Measurements from ENCODE around the gene GAREM1.

GAREM1 gene

GRCh38 chr18:32249147-32249929, 221.3 kb downstream of the GAREM1 start:
- no peaks in the 10 kb centered on the region for H3K4me1 ChIP-seq (ENCODE audit: control insufficient read depth in 2 of 2, insufficient read depth in 1 of 2, low read depth in 1 of 2, low read length in 2 of 2)
- no peak overlapping the region for H3K23ac ChIP-seq (ENCODE audit: low read depth, low read length, poor library complexity)
- no peak overlapping the region for H3K27ac ChIP-seq (replicated peaks; ENCODE audit: low read length)
- DNase-seq (ENCODE audit: low spot score): no peak
- H3K27me3 ChIP-seq (ENCODE audit: control insufficient read depth in 3 of 3, insufficient read depth in 3 of 3, low read depth in 1 of 3, low read length in 3 of 3): no peaks in the 10 kb centered on the region
- H2AK5ac ChIP-seq (ENCODE audit: low read depth, low read length): no peak overlapping the region
- H3K9me3 ChIP-seq (replicated peaks in 1 of 2; ENCODE audit: control insufficient read depth in 2 of 2, insufficient read depth in 1 of 2, low read depth in 1 of 2, low read length in 2 of 2): no peaks in the 10 kb centered on the region
- no peak overlapping the region for H2BK12ac ChIP-seq (ENCODE audit: low read length)
- H3K14ac ChIP-seq (ENCODE audit: low read length): no peak overlapping the region
- 100% methylated on average over 1 of the region's 8 CpGs; no CpG with 5 or more reads in 1 of the 2 donors for WGBS, 2 donors (ENCODE audit: extremely low coverage in 2 of 2, insufficient read length in 2 of 2, insufficient replicate concordance in 1 of 2)
- H4K8ac ChIP-seq (ENCODE audit: low read depth, low read length): no peak overlapping the region
- H3K9ac ChIP-seq (ENCODE audit: low read depth, low read length, poor library complexity): no peak overlapping the region
- H3K4ac ChIP-seq (ENCODE audit: low read length): no peak overlapping the region
- H3K4me3 ChIP-seq (ENCODE audit: low read length in 2 of 2): no peak overlapping the region
- no peak overlapping the region for H2AFZ ChIP-seq (ENCODE audit: low read length)
- H3K79me1 ChIP-seq (ENCODE audit: low read depth, low read length): no peaks in the 10 kb centered on the region
- no peak overlapping the region for H2BK15ac ChIP-seq (ENCODE audit: low read length)
- no peak overlapping the region for H2BK5ac ChIP-seq (ENCODE audit: low read length)
- no peak overlapping the region for H2BK120ac ChIP-seq (ENCODE audit: low read depth, low read length)
- no peak overlapping the region for H3K18ac ChIP-seq (ENCODE audit: low read length)
- no peak overlapping the region for H3K4me2 ChIP-seq (ENCODE audit: insufficient read depth, low read length, poor library complexity, severe bottlenecking)
- no peak overlapping the region for H4K91ac ChIP-seq (ENCODE audit: low read depth, low read length, poor library complexity)
- no peaks in the 10 kb centered on the region for H3K36me3 ChIP-seq (replicated peaks in 1 of 2; ENCODE audit: control insufficient read depth in 2 of 2, insufficient read depth in 2 of 2, low read length in 2 of 2)

DNA sequence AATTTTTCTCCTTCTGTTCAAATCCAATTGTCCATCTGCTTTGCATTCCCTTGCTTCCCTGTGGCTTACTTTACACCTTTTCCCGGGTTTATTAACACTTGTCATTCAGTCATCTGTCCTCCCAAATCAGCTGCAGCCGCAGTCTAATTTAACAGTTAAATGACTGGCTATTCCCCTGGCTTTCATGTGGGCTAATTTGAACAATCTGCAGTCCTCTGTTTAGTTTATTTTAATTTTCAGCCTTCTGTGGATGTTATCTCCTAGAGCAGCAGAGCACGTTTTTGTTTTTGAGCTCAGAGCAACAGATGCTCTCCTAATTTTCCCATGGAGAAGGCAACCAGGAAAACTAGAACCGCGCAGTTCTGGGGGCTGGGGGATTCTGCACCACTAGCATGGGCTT, 225.8 kb downstream of the GAREM1 start:
- Histone ChIP-seq H2BK12ac (ENCODE audit: low read length) (no peak overlapping the region), H2BK120ac (ENCODE audit: low read depth, low read length) (no peak overlapping the region), H3K27ac (replicated peaks; ENCODE audit: low read length) (no peak overlapping the region), H3K9me3 (replicated peaks in 1 of 2; ENCODE audit: control insufficient read depth in 2 of 2, insufficient read depth in 1 of 2, low read depth in 1 of 2, low read length in 2 of 2) (peaks cover 0 to 2% of the 10 kb centered on the region in 2 donors), H3K79me1 (ENCODE audit: low read depth, low read length) (no peaks in the 10 kb centered on the region), H2BK15ac (ENCODE audit: low read length) (no peak overlapping the region), H3K18ac (ENCODE audit: low read length) (no peak overlapping the region), H4K91ac (ENCODE audit: low read depth, low read length, poor library complexity) (no peak overlapping the region), H3K14ac (ENCODE audit: low read length) (no peak overlapping the region), H3K23ac (ENCODE audit: low read depth, low read length, poor library complexity) (no peak overlapping the region), H3K9ac (ENCODE audit: low read depth, low read length, poor library complexity) (no peak overlapping the region), H3K4me2 (ENCODE audit: insufficient read depth, low read length, poor library complexity, severe bottlenecking) (no peak overlapping the region), H2AFZ (ENCODE audit: low read length) (no peak overlapping the region), H3K36me3 (replicated peaks in 1 of 2; ENCODE audit: control insufficient read depth in 2 of 2, insufficient read depth in 2 of 2, low read length in 2 of 2) (no peaks in the 10 kb centered on the region), H3K4ac (ENCODE audit: low read length) (no peak overlapping the region), H4K8ac (ENCODE audit: low read depth, low read length) (no peak overlapping the region), H2BK5ac (ENCODE audit: low read length) (no peak overlapping the region), H3K27me3 (ENCODE audit: control insufficient read depth in 3 of 3, insufficient read depth in 3 of 3, low read depth in 1 of 3, low read length in 3 of 3) (peaks cover 0 to 4% (median 0%) of the 10 kb centered on the region in 3 experiments), H3K4me1 (ENCODE audit: control insufficient read depth in 2 of 2, insufficient read depth in 1 of 2, low read depth in 1 of 2, low read length in 2 of 2) (no peaks in the 10 kb centered on the region), H2AK5ac (ENCODE audit: low read depth, low read length) (no peak overlapping the region), H3K4me3 (ENCODE audit: low read length in 2 of 2) (no peak overlapping the region)
- WGBS, 2 donors (ENCODE audit: extremely low coverage in 2 of 2, insufficient read length in 2 of 2, insufficient replicate concordance in 1 of 2): no CpG with 5 or more reads among the region's 5 CpGs
- DNase-seq (ENCODE audit: low spot score): no peak

DNA sequence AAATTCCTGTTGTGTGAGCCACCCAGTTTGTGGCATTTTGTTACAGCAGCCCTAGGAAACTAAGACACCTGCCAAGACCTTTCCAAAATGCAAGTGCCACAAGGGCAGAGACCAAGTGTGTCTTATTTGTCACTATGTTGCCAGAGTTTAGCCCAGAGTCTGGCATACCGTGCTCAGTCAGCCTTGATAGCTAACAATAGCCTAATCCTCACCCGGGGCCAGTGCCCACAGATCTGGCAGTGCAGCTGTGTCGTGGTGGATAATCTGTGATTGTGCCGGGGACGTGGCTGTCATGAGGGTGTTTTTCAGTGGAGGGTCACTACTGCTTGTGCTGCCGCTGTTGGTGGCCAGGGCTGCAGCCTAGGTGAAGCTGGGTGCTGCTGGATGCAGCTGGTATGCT, 227.3 kb downstream of the GAREM1 start:
- no peak overlapping the region for H2AK5ac ChIP-seq (ENCODE audit: low read depth, low read length)
- no peak overlapping the region for H2BK120ac ChIP-seq (ENCODE audit: low read depth, low read length)
- H3K27ac ChIP-seq (replicated peaks; ENCODE audit: low read length): no peak overlapping the region
- H3K14ac ChIP-seq (ENCODE audit: low read length): no peak overlapping the region
- no peak overlapping the region for H3K4ac ChIP-seq (ENCODE audit: low read length)
- no peak for DNase-seq (ENCODE audit: low spot score)
- H4K8ac ChIP-seq (ENCODE audit: low read depth, low read length): no peak overlapping the region
- H3K4me1 ChIP-seq (ENCODE audit: control insufficient read depth in 2 of 2, insufficient read depth in 1 of 2, low read depth in 1 of 2, low read length in 2 of 2): peaks cover 0 to 2% of the 10 kb centered on the region in 2 donors
- H3K27me3 ChIP-seq (ENCODE audit: control insufficient read depth in 3 of 3, insufficient read depth in 3 of 3, low read depth in 1 of 3, low read length in 3 of 3): peaks cover 0 to 4% (median 0%) of the 10 kb centered on the region in 3 experiments
- H3K79me1 ChIP-seq (ENCODE audit: low read depth, low read length): no peaks in the 10 kb centered on the region
- no peak overlapping the region for H2BK5ac ChIP-seq (ENCODE audit: low read length)
- H3K18ac ChIP-seq (ENCODE audit: low read length): no peak overlapping the region
- no peak overlapping the region for H2AFZ ChIP-seq (ENCODE audit: low read length)
- H4K91ac ChIP-seq (ENCODE audit: low read depth, low read length, poor library complexity): no peak overlapping the region
- H3K36me3 ChIP-seq (replicated peaks in 1 of 2; ENCODE audit: control insufficient read depth in 2 of 2, insufficient read depth in 2 of 2, low read length in 2 of 2): no peaks in the 10 kb centered on the region
- peaks cover 0 to 2% of the 10 kb centered on the region in 2 donors for H3K9me3 ChIP-seq (replicated peaks in 1 of 2; ENCODE audit: control insufficient read depth in 2 of 2, insufficient read depth in 1 of 2, low read depth in 1 of 2, low read length in 2 of 2)
- no peak overlapping the region for H2BK12ac ChIP-seq (ENCODE audit: low read length)
- H3K4me2 ChIP-seq (ENCODE audit: insufficient read depth, low read length, poor library complexity, severe bottlenecking): no peak overlapping the region
- whole genome bisulfite sequencing, 2 donors (ENCODE audit: extremely low coverage in 2 of 2, insufficient read length in 2 of 2, insufficient replicate concordance in 1 of 2): no CpG with 5 or more reads among the region's 6 CpGs
- no peak overlapping the region for H3K9ac ChIP-seq (ENCODE audit: low read depth, low read length, poor library complexity)
- no peak overlapping the region for H2BK15ac ChIP-seq (ENCODE audit: low read length)
- H3K23ac ChIP-seq (ENCODE audit: low read depth, low read length, poor library complexity): no peak overlapping the region
- H3K4me3 ChIP-seq (ENCODE audit: low read length in 2 of 2): no peak overlapping the region

DNA sequence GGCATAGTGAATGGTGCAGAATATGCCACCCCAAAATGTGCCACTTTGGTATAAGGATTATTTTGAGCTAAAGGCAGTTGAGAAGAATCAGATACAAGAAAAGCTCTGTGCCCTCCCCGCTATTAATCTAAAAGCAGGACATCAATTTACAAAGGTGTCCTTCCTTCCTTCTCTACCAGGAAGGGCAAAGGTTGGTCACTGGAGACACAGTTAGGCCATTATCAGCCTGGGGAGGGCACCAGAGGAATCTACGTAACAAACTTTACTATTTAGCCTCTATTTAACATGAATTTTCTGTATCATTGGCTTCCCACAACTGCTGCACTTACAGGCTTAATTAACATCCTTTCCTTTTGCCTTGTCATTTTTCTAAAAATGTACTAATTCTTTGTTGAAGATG, 228.3 kb downstream of the GAREM1 start:
- peaks cover 0 to 2% of the 10 kb centered on the region in 2 donors for H3K9me3 ChIP-seq (replicated peaks in 1 of 2; ENCODE audit: control insufficient read depth in 2 of 2, insufficient read depth in 1 of 2, low read depth in 1 of 2, low read length in 2 of 2)
- no peak overlapping the region for H2AK5ac ChIP-seq (ENCODE audit: low read depth, low read length)
- no peak overlapping the region for H2BK15ac ChIP-seq (ENCODE audit: low read length)
- no peak overlapping the region for H2BK120ac ChIP-seq (ENCODE audit: low read depth, low read length)
- H2BK5ac ChIP-seq (ENCODE audit: low read length): no peak overlapping the region
- peaks cover 0 to 4% (median 0%) of the 10 kb centered on the region in 3 experiments for H3K27me3 ChIP-seq (ENCODE audit: control insufficient read depth in 3 of 3, insufficient read depth in 3 of 3, low read depth in 1 of 3, low read length in 3 of 3)
- H2BK12ac ChIP-seq (ENCODE audit: low read length): no peak overlapping the region
- no peak overlapping the region for H3K14ac ChIP-seq (ENCODE audit: low read length)
- H3K79me1 ChIP-seq (ENCODE audit: low read depth, low read length): no peaks in the 10 kb centered on the region
- no peak overlapping the region for H3K9ac ChIP-seq (ENCODE audit: low read depth, low read length, poor library complexity)
- H3K18ac ChIP-seq (ENCODE audit: low read length): no peak overlapping the region
- no peaks in the 10 kb centered on the region for H3K36me3 ChIP-seq (replicated peaks in 1 of 2; ENCODE audit: control insufficient read depth in 2 of 2, insufficient read depth in 2 of 2, low read length in 2 of 2)
- H3K4me1 ChIP-seq (ENCODE audit: control insufficient read depth in 2 of 2, insufficient read depth in 1 of 2, low read depth in 1 of 2, low read length in 2 of 2): peaks cover 0 to 2% of the 10 kb centered on the region in 2 donors
- H4K91ac ChIP-seq (ENCODE audit: low read depth, low read length, poor library complexity): no peak overlapping the region
- no peak overlapping the region for H3K4me3 ChIP-seq (ENCODE audit: low read length in 2 of 2)
- H3K23ac ChIP-seq (ENCODE audit: low read depth, low read length, poor library complexity): no peak overlapping the region
- WGBS, 2 donors (ENCODE audit: extremely low coverage in 2 of 2, insufficient read length in 2 of 2, insufficient replicate concordance in 1 of 2): no CpG with 5 or more reads among the region's 2 CpGs
- no peak overlapping the region for H2AFZ ChIP-seq (ENCODE audit: low read length)
- H3K4ac ChIP-seq (ENCODE audit: low read length): no peak overlapping the region
- no peak for DNase-seq (ENCODE audit: low spot score)
- H4K8ac ChIP-seq (ENCODE audit: low read depth, low read length): no peak overlapping the region
- no peak overlapping the region for H3K27ac ChIP-seq (replicated peaks; ENCODE audit: low read length)
- H3K4me2 ChIP-seq (ENCODE audit: insufficient read depth, low read length, poor library complexity, severe bottlenecking): no peak overlapping the region

All from neuronal stem cell (in vitro differentiated cells).